HepG2 (cell line): ENCODE results near the gene SSNA1. TPM values are rescaled to one million over a fixed set of nuclear protein-coding genes. Genes with fewer than 3 reads are reported as not detected.

Experiments used
- AGO1 ChIP-seq: fragments of 200-400 bp; formaldehyde crosslinking; IDR thresholded peaks from 2 replicates; pipeline ENCODE4 v1.6.1; 2017; ENCODE audit warnings: mild to moderate bottlenecking, low read depth, low read length, moderate library complexity; ENCODE audit not compliant: poor library complexity, severe bottlenecking
- ARNT2 ChIP-seq: sonication (generic); formaldehyde crosslinking; IDR thresholded peaks from 2 replicates; pipeline ENCODE4 v1.8.0; 2022; ENCODE audit warnings: mild to moderate bottlenecking, low read depth, missing genetic modification reagents, moderate library complexity
- DNMT1 ChIP-seq: sonication (generic); formaldehyde crosslinking; IDR thresholded peaks from 2 replicates; pipeline ENCODE4 v1.5.1; 2020; ENCODE audit warnings: mild to moderate bottlenecking, missing genetic modification reagents
- FOXJ3 ChIP-seq: sonication (generic); formaldehyde crosslinking; IDR thresholded peaks from 2 replicates; pipeline ENCODE4 v1.4.0; 2020; ENCODE audit warnings: missing genetic modification reagents, mild to moderate bottlenecking, borderline replicate concordance
- HDAC6 ChIP-seq: fragments of 200-600 bp; sonication (generic); IDR thresholded peaks from 2 replicates; pipeline ENCODE4 v1.7.0; 2017; ENCODE audit warnings: mild to moderate bottlenecking, antibody characterized with exemption, low read length, low read depth
- HIVEP1 ChIP-seq: sonication (generic); formaldehyde crosslinking; IDR thresholded peaks from 2 replicates; pipeline ENCODE4 v1.4.0; 2020; ENCODE audit warnings: mild to moderate bottlenecking, missing genetic modification reagents
- MIER2 ChIP-seq: IDR thresholded peaks from 2 replicates; pipeline ENCODE4 v1.6.1; 2016; ENCODE audit warnings: missing biosample characterization, missing genetic modification reagents
- MNT ChIP-seq: fragments of 450-650 bp; IDR thresholded peaks from 2 replicates; pipeline ENCODE4 v1.6.1; 2016
- NFIB ChIP-seq: sonication (generic); formaldehyde crosslinking; IDR thresholded peaks from 2 replicates; pipeline ENCODE4 v1.9.0; 2021; ENCODE audit warnings: missing genetic modification reagents, mild to moderate bottlenecking, borderline replicate concordance
- PITX1 ChIP-seq: sonication (generic); formaldehyde crosslinking; IDR thresholded peaks from 2 replicates; pipeline ENCODE4 v1.5.1; 2020; ENCODE audit warnings: mild to moderate bottlenecking, missing genetic modification reagents
- SAP130 ChIP-seq: IDR thresholded peaks from 2 replicates; pipeline ENCODE4 v1.6.1; 2016; ENCODE audit warnings: low read depth
- SP140L ChIP-seq: sonication (generic); formaldehyde crosslinking; IDR thresholded peaks from 2 replicates; pipeline ENCODE4 v1.4.0; 2020; ENCODE audit warnings: missing genetic modification reagents, borderline replicate concordance
- TFE3 ChIP-seq: IDR thresholded peaks from 2 replicates; pipeline ENCODE4 v1.6.1; 2016
- ZBTB26 ChIP-seq: IDR thresholded peaks from 2 replicates; pipeline ENCODE4 v1.6.1; 2016; ENCODE audit warnings: missing compliant biosample characterization, missing genetic modification reagents, borderline replicate concordance
- ZBTB7A ChIP-seq: sonication (generic); formaldehyde crosslinking; IDR thresholded peaks from 2 replicates; pipeline ENCODE4 v1.8.0; 2022; ENCODE audit warnings: mild to moderate bottlenecking, missing genetic modification reagents
- ZFP82 ChIP-seq: sonication (generic); formaldehyde crosslinking; IDR thresholded peaks from 2 replicates; pipeline ENCODE4 v1.5.1; 2020; ENCODE audit warnings: mild to moderate bottlenecking, missing genetic modification reagents, borderline replicate concordance
- ZNF230 ChIP-seq: sonication (generic); formaldehyde crosslinking; IDR thresholded peaks from 2 replicates; pipeline ENCODE4 v1.4.0; 2020; ENCODE audit warnings: mild to moderate bottlenecking, missing genetic modification reagents
- ZNF3 ChIP-seq: IDR thresholded peaks from 2 replicates; pipeline ENCODE4 v1.7.0; 2017; ENCODE audit warnings: inconsistent platforms
- ZNF326 ChIP-seq: sonication (generic); formaldehyde crosslinking; IDR thresholded peaks from 2 replicates; pipeline ENCODE4 v1.4.0; 2020; ENCODE audit warnings: missing genetic modification reagents, borderline replicate concordance
- ZNF432 ChIP-seq: sonication (generic); formaldehyde crosslinking; IDR thresholded peaks from 2 replicates; pipeline ENCODE4 v1.5.0; 2020; ENCODE audit warnings: missing genetic modification reagents, mild to moderate bottlenecking, borderline replicate concordance
- ZNF558 ChIP-seq: sonication (generic); formaldehyde crosslinking; IDR thresholded peaks from 2 replicates; pipeline ENCODE4 v1.9.0; 2022; ENCODE audit warnings: mild to moderate bottlenecking, missing genetic modification reagents, borderline replicate concordance
- ZNF605 ChIP-seq: sonication (generic); formaldehyde crosslinking; IDR thresholded peaks from 2 replicates; pipeline ENCODE4 v1.8.0; 2022; ENCODE audit warnings: mild to moderate bottlenecking, missing genetic modification reagents
- ZNF670 ChIP-seq: sonication (generic); formaldehyde crosslinking; IDR thresholded peaks from 2 replicates; pipeline ENCODE4 v1.8.0; 2022; ENCODE audit warnings: mild to moderate bottlenecking, missing genetic modification reagents, borderline replicate concordance
- ZNF674 ChIP-seq: sonication (generic); formaldehyde crosslinking; IDR thresholded peaks from 2 replicates; pipeline ENCODE4 v1.5.0; 2020; ENCODE audit warnings: low read depth, mild to moderate bottlenecking, missing genetic modification reagents
- ZNF879 ChIP-seq: sonication (generic); formaldehyde crosslinking; IDR thresholded peaks from 2 replicates; pipeline ENCODE4 v1.8.1; 2023; ENCODE audit warnings: missing genetic modification reagents
- polyA plus RNA-seq, 8 experiments: library from polyadenylated mRNA; depleted of rRNA in 3 of 8; stranded (reverse) in 7 of 8; unstranded in 1 of 8; fragments of >200 nt; fragmentation: Illumina TruSeq in 4 of 8; extraction: Trizol in 4 of 8; gene quantifications; 2 replicates each; pipeline versions ENCODE4 v1.2.1 to v1.2.3, GENCODE V29; 2011 to 2016; ENCODE audit warnings: low read depth in 4 of 8, missing spikeins in 1 of 8, mixed read lengths in 1 of 8; ENCODE audit not compliant: insufficient read depth in 1 of 8
- total RNA-seq, 5 experiments: library from RNA; depleted of rRNA; stranded (reverse); fragments of >200 nt; fragmentation: Illumina TruSeq; extraction: Trizol; gene quantifications; 2 replicates each; pipeline ENCODE4 v1.2.3, GENCODE V29; 2016; ENCODE audit warnings: low read depth in 1 of 5

Gene SSNA1
- total and polyA plus RNA-seq, 2 of the 13 experiments (the other 11 are each of a cell fraction or from before 2014, with no cell fraction given) = 35.9 to 49.4 TPM

- TF ChIP-seq ZBTB7A (CRISPR knock-in tag) = peak; percentile 85; the same call in 1 of the 2 replicates
- TF ChIP-seq ZNF3 (CRISPR knock-in tag) = no peak
- TF ChIP-seq ZNF432 (CRISPR knock-in tag) = no peak
- TF ChIP-seq NFIB (CRISPR knock-in tag) = no peak
- TF ChIP-seq AGO1 = peak; percentile 84
- TF ChIP-seq ZNF605 = peak; percentile 61; the same call in 1 of the 2 replicates
- TF ChIP-seq SP140L (CRISPR knock-in tag) = no peak
- no peak for TF ChIP-seq ZNF674 (CRISPR knock-in tag)
- TF ChIP-seq FOXJ3 (CRISPR knock-in tag) = peak; percentile 61; the same call in 1 of the 2 replicates
- peak; percentile 99 for TF ChIP-seq SAP130 (CRISPR knock-in tag)
- peak; percentile 47; the same call in 1 of the 2 replicates for TF ChIP-seq DNMT1 (CRISPR knock-in tag)
- TF ChIP-seq HIVEP1 (CRISPR knock-in tag) = peak; percentile 98
- peak; percentile 68 for TF ChIP-seq MNT
- TF ChIP-seq ZNF558 (CRISPR knock-in tag) = peak; percentile 17; the same call in 1 of the 2 replicates
- TF ChIP-seq ZBTB26 (CRISPR knock-in tag) = peak; percentile 62; the same call in 1 of the 2 replicates
- TF ChIP-seq ZNF326 (CRISPR knock-in tag) = peak; percentile 70; the same call in 1 of the 2 replicates
- TF ChIP-seq TFE3 = peak; percentile 66; the same call in 1 of the 2 replicates
- peak; percentile 74 for TF ChIP-seq ARNT2 (CRISPR knock-in tag)
- no peak for TF ChIP-seq HDAC6
- TF ChIP-seq ZFP82 (CRISPR knock-in tag) = 0 out of 2 replicates have a peak, but pooled peaks have one; percentile 84
- TF ChIP-seq ZNF670 (CRISPR knock-in tag) = peak; percentile 66; the same call in 1 of the 2 replicates
- TF ChIP-seq ZNF230 (CRISPR knock-in tag) = 0 out of 2 replicates have a peak, but pooled peaks have one; percentile 71
- 0 out of 2 replicates have a peak, but pooled peaks have one; percentile 43 for TF ChIP-seq MIER2
- peak; percentile 92; the same call in 1 of the 2 replicates for TF ChIP-seq ZNF879
- TF ChIP-seq PITX1 = peak; percentile 72
Observed at GRCh38 chr9:137200311-137201204, 12.1 kb downstream of the SSNA1 start, which contains the start of gene TPRN (continued).
